Thymus (tissue), 11 donors: Measurements from ENCODE around the gene NME9. TPM values are rescaled to one million over a fixed set of nuclear protein-coding genes. Genes with fewer than 3 reads are reported as not detected.
A peak's percentile ranks its signal among the peaks of the same experiment; 100 is the strongest.

ENCODE experiments used
- DNase-seq, 9 donors: peaks; one replicate each; pipeline ENCODE4 v3.0.0-alpha.2; 2013; ENCODE audit warnings: low spot score in 9 of 9, low read depth in 6 of 9, missing footprints in 1 of 9
- H3K27ac ChIP-seq, 2 donors: one replicate each; pipeline ENCODE4 v1.5.1; 2013; ENCODE audit warnings: control low read depth in 1 of 2, low read depth in 1 of 2, low read length in 1 of 2, mild to moderate bottlenecking in 1 of 2, moderate library complexity in 1 of 2
- H3K27me3 ChIP-seq, 2 donors: one replicate each; pipeline ENCODE4 v1.5.1; 2013; ENCODE audit warnings: low read length in 1 of 2; ENCODE audit not compliant: control insufficient read depth in 2 of 2, insufficient read depth in 1 of 2
- H3K36me3 ChIP-seq, 2 donors: one replicate each; pipeline ENCODE4 v1.5.1; 2013; ENCODE audit warnings: low read length in 1 of 2, mild to moderate bottlenecking in 1 of 2, moderate library complexity in 1 of 2; ENCODE audit not compliant: control insufficient read depth in 2 of 2, insufficient read depth in 2 of 2
- H3K4me1 ChIP-seq, 2 donors: one replicate each; pipeline ENCODE4 v1.5.1; 2013; ENCODE audit warnings: low read length in 2 of 2; ENCODE audit not compliant: control insufficient read depth in 2 of 2, insufficient read depth in 2 of 2
- H3K4me3 ChIP-seq, 2 donors: one replicate each; pipeline ENCODE4 v1.5.1; 2013; ENCODE audit warnings: low read length in 2 of 2, control low read depth in 1 of 2, mild to moderate bottlenecking in 1 of 2
- H3K9me3 ChIP-seq, 2 donors: one replicate each; pipeline ENCODE4 v1.5.1; 2013; ENCODE audit warnings: low read length in 1 of 2, mild to moderate bottlenecking in 1 of 2; ENCODE audit not compliant: control insufficient read depth in 2 of 2, insufficient read depth in 1 of 2
- WGBS: extraction: QIAGEN DNeasy Blood & Tissue Kit; methylation state at CpG from one replicate; pipeline ENCODE4 v1.1.7; 2013; 5-methylcytosine and 5-hydroxymethylcytosine counted together
- polyA plus RNA-seq: library from polyadenylated mRNA; stranded (reverse); fragments of 200-250 nt; gene quantifications from one replicate; pipeline ENCODE4 v1.2.3, GENCODE V29; 2013
- total RNA-seq: library from RNA; stranded (reverse); fragments of 120-200 nt; gene quantifications from one replicate; pipeline ENCODE4 v1.2.4, GENCODE V29; 2013
- donor health status: healthy.

NME9 gene
- total and polyA plus RNA-seq, 2 donors = 0.42 to 1.5 TPM

DNA sequence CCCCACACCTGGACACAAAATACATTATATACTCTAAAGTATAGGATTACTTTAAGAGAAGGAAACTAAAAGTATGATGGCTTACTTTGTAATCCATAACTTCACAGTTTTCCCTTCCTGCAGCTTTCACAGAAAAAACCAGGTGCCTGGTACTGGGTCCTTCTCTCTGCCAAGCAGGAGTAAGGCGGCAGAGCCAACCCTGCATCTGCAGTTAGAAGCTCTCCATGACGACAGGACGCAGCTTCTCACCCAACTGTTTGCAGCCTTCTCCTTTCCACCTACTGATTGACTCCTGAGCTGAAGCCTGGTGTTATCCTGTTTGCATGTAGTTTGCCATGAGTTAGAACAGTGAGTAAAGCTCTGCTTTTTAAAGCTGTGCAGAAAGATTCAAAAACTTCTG lies 25.4 kb upstream of the NME9 start:
- DNase-seq = no peak
- Histone ChIP-seq H3K4me3 (no peak overlapping the region), H3K4me1 (no peaks in the 10 kb centered on the region), H3K27me3 (peaks cover 3 to 25% of the 10 kb centered on the region in 2 donors), H3K36me3 (no peaks in the 10 kb centered on the region), H3K9me3 (no peaks in the 10 kb centered on the region), H3K27ac (no peak overlapping the region)
- WGBS = 96% methylated on average over 3 of the region's 3 CpGs

DNA sequence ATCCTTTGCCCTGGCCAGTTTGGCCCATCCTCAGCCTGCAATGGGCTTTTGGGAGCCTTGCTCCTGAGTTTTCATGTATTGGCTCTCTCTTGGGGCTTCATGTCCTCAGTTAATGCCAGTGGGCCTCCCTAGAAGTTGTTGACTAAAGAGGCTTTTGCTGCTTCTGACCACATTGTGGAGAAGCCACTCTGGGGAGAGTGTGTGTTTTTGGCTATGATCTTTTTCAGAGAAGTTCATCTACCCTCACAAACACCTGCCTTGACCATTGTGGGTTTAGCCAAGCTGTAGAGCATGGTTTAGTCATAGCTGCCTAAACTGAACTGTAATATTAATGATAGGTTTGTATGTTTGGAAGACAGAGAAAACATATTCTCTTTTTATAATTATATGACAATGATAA lies 24.7 kb upstream of the NME9 start:
- no peaks in the 10 kb centered on the region for H3K36me3 ChIP-seq
- H3K4me3 ChIP-seq = no peak overlapping the region
- H3K27ac ChIP-seq = no peak overlapping the region
- no peaks in the 10 kb centered on the region for H3K4me1 ChIP-seq
- H3K27me3 ChIP-seq = peaks cover 10 to 32% of the 10 kb centered on the region in 2 donors
- DNase-seq = no peak
- H3K9me3 ChIP-seq = no peaks in the 10 kb centered on the region

DNA sequence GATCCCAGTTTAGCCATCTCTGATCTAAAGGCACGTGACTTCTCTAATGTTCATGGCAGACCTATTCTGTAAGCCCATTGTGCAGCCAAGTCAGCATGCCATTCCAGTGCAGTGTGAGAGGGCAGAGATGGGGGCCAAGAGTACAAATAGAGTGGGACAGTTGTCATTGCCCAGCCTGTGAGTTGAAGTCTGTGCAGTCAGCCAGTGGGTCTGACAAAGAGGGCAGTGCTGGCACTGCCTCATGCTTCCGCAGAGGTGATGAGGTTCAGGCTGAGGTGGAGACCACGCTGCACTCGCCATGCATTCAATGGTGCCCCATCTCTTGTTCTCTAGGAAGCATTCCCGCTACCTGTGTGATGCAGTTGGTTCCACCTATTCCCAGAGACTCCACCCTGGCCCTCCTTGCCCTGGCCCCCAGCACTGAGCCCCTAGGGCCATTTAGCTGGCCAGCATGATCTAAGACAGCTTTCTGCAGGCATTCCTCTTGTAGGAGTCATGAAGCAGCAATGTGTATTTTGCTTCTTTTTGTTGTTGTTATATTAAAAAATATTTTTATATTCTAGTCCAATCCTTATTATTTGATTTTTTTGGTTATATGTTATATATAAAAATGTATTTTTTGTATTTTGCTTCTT lies 22.4 kb upstream of the NME9 start:
- WGBS = 97% methylated on average over 5 of the region's 5 CpGs
- H3K4me3 ChIP-seq = no peak overlapping the region
- no peaks in the 10 kb centered on the region for H3K9me3 ChIP-seq
- peaks cover 33 to 53% of the 10 kb centered on the region in 2 donors for H3K27me3 ChIP-seq
- H3K4me1 ChIP-seq = no peaks in the 10 kb centered on the region
- no peaks in the 10 kb centered on the region for H3K36me3 ChIP-seq
- DNase-seq = no peak
- no peak overlapping the region for H3K27ac ChIP-seq

DNA sequence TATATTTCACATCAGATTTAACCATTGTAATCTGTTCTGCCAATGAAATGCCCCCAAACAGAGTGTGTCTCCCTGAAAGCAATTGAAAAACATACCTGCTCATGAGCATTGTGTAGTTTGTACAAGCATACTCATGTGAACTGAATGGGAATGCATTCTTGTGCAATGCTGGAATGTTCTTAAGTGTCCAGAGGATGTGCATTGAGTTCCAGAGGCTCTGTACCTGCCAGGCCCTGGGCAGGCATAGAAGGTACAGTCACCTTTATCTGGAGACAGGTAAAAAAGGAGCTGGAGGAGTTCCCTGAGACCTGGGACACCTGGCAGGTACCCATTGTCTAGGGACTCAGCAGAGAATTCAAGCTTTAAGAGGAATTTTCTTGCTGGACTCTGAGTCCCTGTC lies 21.5 kb upstream of the NME9 start:
- peaks cover 36 to 61% of the 10 kb centered on the region in 2 donors for H3K27me3 ChIP-seq
- H3K4me1 ChIP-seq = no peaks in the 10 kb centered on the region
- H3K9me3 ChIP-seq = no peaks in the 10 kb centered on the region
- H3K4me3 ChIP-seq = no peak overlapping the region
- H3K36me3 ChIP-seq = no peaks in the 10 kb centered on the region
- DNase-seq = no peak
- H3K27ac ChIP-seq = no peak overlapping the region

DNA sequence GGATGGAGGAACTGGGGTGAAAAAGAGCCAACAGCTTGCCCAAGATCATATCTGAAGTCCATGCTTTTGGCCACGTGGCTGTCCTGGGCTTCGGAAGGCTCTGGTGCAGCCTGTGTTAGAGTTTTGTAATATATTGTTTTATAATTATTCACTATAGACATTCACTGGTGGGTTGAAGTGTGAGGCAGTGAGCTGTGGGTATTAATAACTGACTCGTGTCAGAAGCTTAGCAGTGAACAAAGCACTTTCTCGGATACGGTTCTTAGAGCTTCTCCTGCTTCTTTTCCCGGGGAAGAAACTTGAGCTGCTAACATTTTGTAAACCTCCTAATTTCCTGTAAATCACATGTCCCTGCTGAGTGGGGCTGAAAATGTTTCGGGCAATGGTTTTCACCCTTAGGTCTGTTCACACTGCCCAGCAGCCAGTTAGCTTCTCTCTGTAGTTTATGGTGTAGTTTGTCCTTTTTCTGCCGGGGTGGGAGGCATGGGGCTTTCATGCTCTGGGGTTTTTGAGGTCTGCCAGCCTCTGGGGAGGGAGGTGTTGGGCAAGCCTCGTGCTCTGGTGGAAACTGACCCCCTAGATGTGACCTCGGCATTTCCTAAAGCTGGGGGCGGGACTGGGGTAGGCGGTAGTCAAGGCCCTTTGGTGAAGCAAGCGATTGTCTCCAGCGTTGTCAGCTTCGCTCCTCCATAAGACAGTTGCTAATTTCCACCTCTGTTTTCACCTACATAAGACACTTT lies 20.4 kb upstream of the NME9 start:
- WGBS = 86% methylated on average over 15 of the region's 15 CpGs
- H3K27ac ChIP-seq = peak overlapping the region; percentile 49
- H3K36me3 ChIP-seq = no peaks in the 10 kb centered on the region
- no peak for DNase-seq
- no peaks in the 10 kb centered on the region for H3K4me1 ChIP-seq
- H3K9me3 ChIP-seq = no peaks in the 10 kb centered on the region
- no peak overlapping the region for H3K4me3 ChIP-seq
- peaks cover 36 to 69% of the 10 kb centered on the region in 2 donors for H3K27me3 ChIP-seq

DNA sequence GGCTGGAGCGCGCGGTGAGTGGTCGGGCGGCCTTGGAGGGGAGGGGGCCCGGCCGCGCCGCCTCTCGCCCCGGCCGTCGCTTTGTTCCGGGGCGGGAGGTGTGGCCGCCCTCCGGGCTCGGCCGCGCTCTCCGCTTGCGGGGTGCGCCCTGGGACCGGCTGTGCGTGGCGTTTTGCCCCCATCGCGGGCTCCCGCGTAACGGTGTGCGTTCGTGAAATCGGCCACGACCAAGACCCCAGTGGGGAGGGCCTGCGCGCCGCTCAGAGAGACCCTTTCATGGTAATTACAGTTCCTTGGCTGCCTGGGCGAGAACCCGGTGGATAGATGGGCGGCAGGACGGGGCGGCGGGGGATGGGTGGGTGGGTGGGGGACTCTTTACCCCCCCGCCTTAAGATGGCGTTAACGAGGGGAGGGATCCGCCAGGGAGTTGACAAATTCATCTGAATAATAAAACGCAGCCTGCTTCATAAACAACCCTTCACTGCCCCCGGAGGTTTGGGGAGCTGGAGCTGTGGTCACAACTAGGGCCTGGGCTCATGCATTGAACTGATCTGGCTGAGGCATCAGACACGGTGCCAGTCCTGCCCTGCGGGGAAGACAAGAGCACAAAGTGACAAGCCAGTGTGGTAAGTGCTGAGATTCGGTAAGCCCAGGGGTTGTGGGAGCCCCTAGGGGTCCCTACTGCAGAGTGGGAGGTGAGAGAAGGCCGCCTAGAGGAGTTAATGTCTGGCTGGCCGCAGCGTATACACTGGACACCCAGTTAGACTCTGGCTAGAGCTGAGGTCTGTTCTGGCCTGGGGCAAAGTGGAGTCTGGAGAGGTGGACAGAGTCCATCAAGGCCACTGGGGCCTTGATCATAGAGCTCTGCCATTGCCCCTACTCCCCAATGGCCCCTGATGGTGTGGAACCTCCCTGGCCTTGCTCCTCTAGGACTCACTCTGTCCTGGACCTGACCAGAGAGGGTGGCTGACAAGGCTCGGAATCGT lies 19.4 kb upstream of the NME9 start:
- 20% methylated on average over 58 of the region's 58 CpGs for WGBS
- no peak for DNase-seq
- peak overlapping the region in 1 of 2 donors; percentile 79 for H3K27ac ChIP-seq

DNA sequence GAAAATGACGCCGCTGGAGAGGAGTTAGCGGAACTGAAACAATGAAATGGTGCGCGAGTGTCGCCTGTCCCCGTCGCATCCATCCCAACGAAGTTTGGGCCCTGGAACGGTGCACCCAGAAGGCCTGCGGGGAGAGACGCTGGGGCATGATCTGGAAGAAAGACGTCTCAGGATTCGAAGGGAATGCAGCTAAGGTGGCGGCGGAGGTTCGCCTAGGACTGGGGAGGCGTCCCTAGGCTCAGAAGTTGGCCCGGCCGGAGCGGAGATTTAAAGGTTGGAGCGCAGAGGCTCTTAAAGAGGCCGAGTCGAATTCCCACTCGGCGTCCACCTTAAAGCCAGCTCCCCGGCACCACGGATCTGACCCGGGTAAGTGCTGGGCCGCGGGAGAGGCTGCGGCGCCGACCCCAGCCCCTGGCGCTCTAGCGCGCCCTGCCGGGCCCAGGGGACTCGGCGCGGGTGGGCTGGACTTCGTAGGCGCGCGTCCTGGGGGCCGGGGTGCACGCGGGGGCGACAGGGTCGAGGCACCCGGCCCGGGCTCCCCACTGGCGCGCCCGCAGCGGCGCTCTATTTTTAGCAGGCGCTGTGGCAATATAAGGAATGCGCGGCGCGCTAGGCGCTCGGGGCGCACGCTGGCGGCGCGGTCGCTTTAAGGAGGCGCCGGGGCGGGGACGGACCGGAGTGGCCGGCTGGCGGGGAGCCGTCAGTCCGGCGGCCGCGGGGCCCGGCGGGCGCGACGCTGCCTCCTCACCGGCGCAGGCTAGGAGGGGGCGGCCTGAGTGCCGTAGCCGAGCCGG lies 18.5 kb upstream of the NME9 start, which contains the start of gene MRAS:
Gene MRAS (plus strand): TSS at position 620 of the 794 bp plus-strand sequence. CDS start 24,305 bp downstream, outside the sequence.
- Histone ChIP-seq H3K27ac (peak within 1 kb of the TSS in 1 of 2 donors; percentile 79), H3K36me3 (no peaks in the 10 kb centered on the region), H3K4me1 (no peaks in the 10 kb centered on the region), H3K9me3 (no peaks in the 10 kb centered on the region), H3K27me3 (peaks cover 36 to 69% of the 10 kb centered on the region in 2 donors), H3K4me3 (peak within 1 kb of the TSS; percentile 24 to 47)
- under 1% methylated on average over 93 of the region's 93 CpGs for WGBS
- peak in 1 of 9 donors; percentile 15 for DNase-seq

More for the DNA sequence above, 19.4 kb upstream of the NME9 start:
- Histone ChIP-seq H3K36me3 (no peaks in the 10 kb centered on the region), H3K4me1 (no peaks in the 10 kb centered on the region), H3K9me3 (no peaks in the 10 kb centered on the region), H3K27me3 (peaks cover 36 to 69% of the 10 kb centered on the region in 2 donors), H3K4me3 (peak overlapping the region in 1 of 2 donors; percentile 47)

DNA sequence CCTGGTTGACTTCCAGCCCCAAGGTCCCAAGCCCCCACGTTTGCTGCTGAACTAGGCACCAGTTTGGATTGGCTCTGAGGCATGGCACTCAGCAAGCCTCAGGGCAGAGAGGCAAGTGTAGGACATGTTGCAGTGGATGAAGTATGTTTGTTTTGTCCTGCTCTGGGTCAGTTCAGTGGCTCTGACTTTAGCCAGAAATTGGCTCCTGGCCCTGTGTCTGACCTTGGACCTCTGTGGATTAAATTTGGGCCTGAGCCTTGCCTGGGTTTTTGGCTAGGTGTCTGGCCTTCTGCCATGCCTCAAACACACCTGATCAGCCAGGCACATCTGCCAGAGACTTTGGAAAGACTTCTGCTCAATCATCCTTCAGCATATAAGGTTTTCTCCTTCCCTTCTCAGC lies 15.1 kb upstream of the NME9 start:
- DNase-seq = no peak
- Histone ChIP-seq H3K4me1 (no peaks in the 10 kb centered on the region), H3K4me3 (no peak overlapping the region), H3K9me3 (no peaks in the 10 kb centered on the region), H3K27ac (no peak overlapping the region), H3K36me3 (no peaks in the 10 kb centered on the region), H3K27me3 (peaks cover 30 to 44% of the 10 kb centered on the region in 2 donors)
- WGBS = 86% methylated on average over 1 of the region's 1 CpG
